Measurements from ENCODE around the gene RNF166.

GRCh38 chr16:88716201-88716600 lies 10.0 kb upstream of the RNF166 start:
- TF ChIP-seq CTCF (conservative IDR thresholded peaks at IDR 0.05 in 1 of 2, IDR thresholded peaks at IDR 0.05 in 1 of 2; ENCODE audit: low read depth in 1 of 2, low read length in 2 of 2) (no peak), EZH2 (IDR thresholded peaks at IDR 0.05; ENCODE audit: low read length, missing control alignments) (no peak)
